GM06990 (cell line): Measurements from ENCODE around the gene SLC25A25.

Experiments
- DNase-seq: peaks from one replicate; pipeline ENCODE4 v3.0.0-alpha.2; 2011; ENCODE audit not compliant: insufficient read length; ENCODE audit errors: extremely low read depth
- H3K27me3 ChIP-seq: replicated peaks from 2 replicates; pipeline ENCODE4 v1.6.0; 2011; ENCODE audit warnings: low read length; ENCODE audit not compliant: control insufficient read depth, insufficient read depth
- H3K36me3 ChIP-seq: 2 replicates; pipeline ENCODE4 v1.5.1; 2011; ENCODE audit warnings: low read length; ENCODE audit not compliant: control insufficient read depth, insufficient read depth
- H3K4me3 ChIP-seq: replicated peaks from 2 replicates; pipeline ENCODE4 v1.5.1; 2011; ENCODE audit warnings: low read depth, mild to moderate bottlenecking, control low read depth, low read length
- CTCF ChIP-seq: IDR thresholded peaks from 2 replicates; pipeline ENCODE4 v1.5.1; 2011; ENCODE audit warnings: low read length, control low read depth, mild to moderate bottlenecking, inconsistent platforms; ENCODE audit not compliant: insufficient read depth, poor library complexity, severe bottlenecking

Gene SLC25A25

GRCh38 chr9:128054087-128054486 is 13.9 kb upstream of the SLC25A25 start:
- no peak for TF ChIP-seq CTCF
- Histone ChIP-seq H3K36me3 (no peaks in the 10 kb centered on the region), H3K4me3 (no peak overlapping the region), H3K27me3 (no peaks in the 10 kb centered on the region; the same call in 1 of the 2 replicates)
- DNase-seq, result no peak

- H3K4me3 ChIP-seq, result no peak overlapping the region
- H3K36me3 ChIP-seq, result no peaks in the 10 kb centered on the region
- DNase-seq, result no peak
- TF ChIP-seq CTCF, result no peak
- H3K27me3 ChIP-seq, result no peaks in the 10 kb centered on the region; the same call in 1 of the 2 replicates
Measured at GRCh38 chr9:128055344-128056040, 12.5 kb upstream of the SLC25A25 start.

- no peak overlapping the region for H3K4me3 ChIP-seq
- H3K27me3 ChIP-seq, result no peaks in the 10 kb centered on the region; the same call in 1 of the 2 replicates
- no peak for TF ChIP-seq CTCF
- no peak for DNase-seq
- H3K36me3 ChIP-seq, result no peaks in the 10 kb centered on the region
Measured at GRCh38 chr9:128056086-128056485, 11.9 kb upstream of the SLC25A25 start.

- Histone ChIP-seq H3K36me3 (no peaks in the 10 kb centered on the region), H3K27me3 (no peaks in the 10 kb centered on the region; the same call in 1 of the 2 replicates), H3K4me3 (no peak overlapping the region)
- no peak for TF ChIP-seq CTCF
- DNase-seq, result no peak
Measured at GRCh38 chr9:128056887-128057723, 10.9 kb upstream of the SLC25A25 start.

- Histone ChIP-seq H3K4me3 (no peak overlapping the region), H3K36me3 (no peaks in the 10 kb centered on the region), H3K27me3 (no peaks in the 10 kb centered on the region; the same call in 1 of the 2 replicates)
- no peak for DNase-seq
- no peak for TF ChIP-seq CTCF
Measured at GRCh38 chr9:128057724-128058409, 10.2 kb upstream of the SLC25A25 start.
